ENCODE measurements around the gene KLHL26.

The KLHL26 gene

DNA sequence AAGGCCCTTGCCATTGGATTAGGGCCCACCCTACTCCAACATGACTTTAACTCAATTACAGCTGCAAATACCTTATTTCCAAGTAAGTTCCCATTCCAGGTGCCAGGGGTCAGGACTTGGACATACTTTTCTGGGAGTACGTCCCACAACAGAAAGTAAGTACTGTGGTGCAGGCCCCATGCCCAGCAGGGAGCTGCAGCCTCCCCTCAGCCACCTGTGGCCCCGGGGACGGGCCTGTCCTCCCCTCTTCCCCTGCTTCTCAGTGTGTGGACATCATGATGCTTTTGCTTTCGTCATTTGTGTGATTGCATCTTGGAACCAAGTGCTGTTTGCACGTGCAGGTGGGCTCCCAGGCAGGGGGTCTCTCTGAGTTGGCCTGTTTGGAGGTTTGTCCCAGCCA is 78.6 kb downstream of the KLHL26 start:
- DNase-seq (ENCODE audit: low read depth), result no peak

DNA sequence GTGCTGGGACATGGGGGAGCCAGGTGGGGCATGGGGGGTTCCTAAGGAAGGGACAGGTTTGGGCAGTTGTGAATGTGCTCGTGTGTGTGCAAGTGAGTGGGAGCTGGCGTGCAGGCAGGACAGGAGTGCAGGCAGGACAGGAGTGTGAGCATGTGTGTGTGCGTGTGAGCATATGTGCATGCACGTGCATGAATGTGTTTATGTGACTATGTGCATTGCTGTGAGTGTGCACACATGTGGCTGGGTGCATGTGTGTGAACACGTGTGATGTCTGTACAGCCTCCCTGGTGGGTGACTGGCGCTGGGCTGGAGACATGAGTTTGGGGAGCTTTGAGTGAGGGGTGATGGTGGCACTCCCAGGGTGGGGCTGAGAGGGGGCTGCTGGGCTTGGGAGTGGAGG is 80.0 kb downstream of the KLHL26 start:
- no peak for DNase-seq (ENCODE audit: low read depth)

DNA sequence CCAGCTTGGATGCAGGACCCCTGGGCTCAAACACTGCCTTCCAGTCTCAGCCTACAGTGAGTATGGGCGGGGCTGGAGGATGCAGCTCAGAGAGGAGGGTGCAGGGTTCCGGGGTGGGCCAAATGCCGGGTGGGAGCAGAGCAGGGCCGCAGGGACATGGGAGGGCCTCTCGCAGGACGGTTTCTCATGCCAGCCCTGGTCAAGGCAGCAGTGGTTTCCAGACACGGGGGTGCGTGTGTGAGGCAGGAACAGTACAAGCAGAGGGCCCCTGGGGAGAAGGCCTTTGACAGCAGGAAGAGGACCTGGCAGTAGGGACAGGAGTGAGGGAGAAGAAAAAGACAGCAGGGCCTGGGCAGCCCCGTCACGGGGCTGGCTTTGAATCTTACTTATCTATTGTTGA is 80.8 kb downstream of the KLHL26 start:
- no peak for DNase-seq (ENCODE audit: low read depth)

DNA sequence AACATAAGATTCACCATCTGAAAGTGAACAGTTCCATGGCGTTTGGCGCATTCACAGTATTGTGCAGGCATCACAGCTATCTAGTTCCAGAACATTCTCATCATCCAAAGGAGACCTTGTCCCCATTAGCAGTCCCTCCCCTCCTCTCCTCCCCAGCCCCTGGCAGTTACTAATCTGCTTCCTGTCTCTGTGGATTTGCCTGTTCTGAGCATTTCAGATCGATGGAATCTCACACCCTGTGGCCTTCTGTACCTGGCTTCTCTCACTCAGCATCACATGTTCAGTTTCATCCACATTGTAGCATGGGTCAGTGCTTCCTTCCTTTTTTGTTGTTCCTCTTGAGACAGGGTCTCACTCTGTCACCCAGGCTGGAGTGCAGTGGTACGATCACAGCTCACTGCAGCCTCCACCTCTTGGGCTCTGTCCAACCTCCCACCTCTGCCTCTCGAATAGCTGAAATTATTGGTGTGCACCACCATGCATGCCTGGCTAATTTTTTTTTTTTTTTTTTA is 81.2 kb downstream of the KLHL26 start:
- DNase-seq (ENCODE audit: low read depth), result no peak

DNA sequence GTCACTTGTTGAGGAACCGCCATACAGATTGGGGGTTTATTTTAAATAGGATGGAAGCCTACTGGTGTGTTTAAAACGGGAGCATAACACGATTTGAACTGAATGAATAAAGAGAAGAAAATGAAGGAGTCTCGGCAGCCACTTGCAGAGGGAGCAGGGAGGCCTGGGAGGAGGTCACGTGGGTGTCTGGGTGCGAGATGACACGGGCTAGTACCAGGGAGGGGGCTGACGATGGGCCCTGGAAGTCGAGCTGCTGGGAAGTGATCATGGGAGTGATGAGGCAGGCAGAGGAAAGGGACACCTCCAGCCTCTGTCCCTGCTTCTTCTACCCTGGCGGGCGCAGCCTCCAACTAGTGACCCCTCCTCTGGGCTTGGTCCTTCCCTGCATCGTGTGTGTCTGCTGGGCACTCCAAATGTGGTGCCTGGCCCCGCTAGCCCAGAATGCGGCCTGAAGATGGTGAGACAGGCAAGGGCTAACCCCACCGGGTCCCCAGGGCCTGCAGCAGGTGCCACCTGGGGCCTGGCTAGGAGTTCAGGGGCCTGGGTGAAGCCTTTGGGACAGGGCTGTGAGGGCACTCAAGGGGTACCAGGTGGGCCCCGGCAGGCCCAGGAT is 82.1 kb downstream of the KLHL26 start:
- no peak for DNase-seq (ENCODE audit: low read depth)

DNA sequence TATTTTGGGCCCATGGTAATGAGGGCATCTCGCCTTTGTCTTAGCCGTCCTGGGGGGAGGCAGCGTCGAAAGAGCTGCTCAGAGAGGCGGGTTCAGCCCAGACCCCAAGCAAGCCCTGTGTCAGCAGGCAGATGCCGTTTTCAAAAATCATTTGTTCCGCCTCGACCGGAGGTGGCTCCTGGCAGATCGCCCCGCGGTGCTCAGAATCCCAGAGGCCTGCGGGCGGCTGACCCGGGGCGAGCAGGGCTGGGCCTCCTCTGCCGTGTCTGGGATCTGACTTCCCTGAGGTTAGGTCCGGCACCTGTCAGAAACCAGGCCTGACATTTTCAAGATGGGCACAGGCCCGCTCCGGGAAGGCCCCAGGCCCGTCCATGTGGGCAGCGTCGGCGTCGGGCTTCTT is 82.7 kb downstream of the KLHL26 start:
- DNase-seq (ENCODE audit: low read depth), result no peak
